Muscle layer of duodenum (tissue), 2 donors: ENCODE results near the gene DVL1.

Experiments
- H3K27ac ChIP-seq: one replicate; pipeline ENCODE4 v1.7.0; 2013; ENCODE audit warnings: mild to moderate bottlenecking, low read length
- H3K27me3 ChIP-seq: one replicate; pipeline ENCODE4 v1.7.0; 2013; ENCODE audit warnings: low read depth, mild to moderate bottlenecking, control low read depth, low read length
- H3K36me3 ChIP-seq, 2 donors: one replicate each; pipeline ENCODE4 v1.7.0; 2013; ENCODE audit warnings: low read length in 2 of 2, control low read depth in 1 of 2, mild to moderate bottlenecking in 1 of 2; ENCODE audit not compliant: insufficient read depth in 2 of 2, control insufficient read depth in 1 of 2
- H3K4me1 ChIP-seq, 2 donors: one replicate each; pipeline ENCODE4 v1.7.0; 2013; ENCODE audit warnings: low read length in 2 of 2, mild to moderate bottlenecking in 2 of 2, control low read depth in 1 of 2, moderate library complexity in 1 of 2; ENCODE audit not compliant: insufficient read depth in 2 of 2, control insufficient read depth in 1 of 2
- H3K4me3 ChIP-seq, 2 donors: one replicate each; pipeline ENCODE4 v1.7.0; 2013; ENCODE audit warnings: low read length in 2 of 2, low read depth in 1 of 2, mild to moderate bottlenecking in 1 of 2
- H3K9me3 ChIP-seq, 2 donors: one replicate each; pipeline ENCODE4 v1.7.0; 2013; ENCODE audit warnings: low read length in 2 of 2, control low read depth in 1 of 2, mild to moderate bottlenecking in 1 of 2; ENCODE audit not compliant: control insufficient read depth in 1 of 2
- donor health status: healthy.

The DVL1 gene

GRCh38 chr1:1313500-1314236, 35.5 kb downstream of the DVL1 start:
- no peaks in the 10 kb centered on the region for H3K9me3 ChIP-seq
- H3K27me3 ChIP-seq = no peaks in the 10 kb centered on the region
- no peak overlapping the region for H3K27ac ChIP-seq
- no peak overlapping the region for H3K4me3 ChIP-seq
- peaks cover 0 to 24% of the 10 kb centered on the region in 2 donors for H3K4me1 ChIP-seq
- peaks cover 17 to 46% of the 10 kb centered on the region in 2 donors for H3K36me3 ChIP-seq

- Histone ChIP-seq H3K9me3 (no peaks in the 10 kb centered on the region), H3K27ac (no peak overlapping the region), H3K27me3 (no peaks in the 10 kb centered on the region), H3K36me3 (peaks cover 17 to 46% of the 10 kb centered on the region in 2 donors), H3K4me1 (peaks cover 0 to 14% of the 10 kb centered on the region in 2 donors), H3K4me3 (no peak overlapping the region)
Observed at GRCh38 chr1:1312450-1313314, 36.5 kb downstream of the DVL1 start.

GRCh38 chr1:1311107-1312104, 37.8 kb downstream of the DVL1 start:
- H3K27me3 ChIP-seq = no peaks in the 10 kb centered on the region
- H3K4me3 ChIP-seq = no peak overlapping the region
- H3K4me1 ChIP-seq = peaks cover 3 to 18% of the 10 kb centered on the region in 2 donors
- peaks cover 17 to 43% of the 10 kb centered on the region in 2 donors for H3K36me3 ChIP-seq
- H3K9me3 ChIP-seq = no peaks in the 10 kb centered on the region
- H3K27ac ChIP-seq = no peak overlapping the region

- H3K4me1 ChIP-seq = peaks cover 9 to 26% of the 10 kb centered on the region in 2 donors
- H3K27me3 ChIP-seq = no peaks in the 10 kb centered on the region
- no peak overlapping the region for H3K4me3 ChIP-seq
- no peak overlapping the region for H3K27ac ChIP-seq
- H3K9me3 ChIP-seq = no peaks in the 10 kb centered on the region
- peaks cover 17 to 43% of the 10 kb centered on the region in 2 donors for H3K36me3 ChIP-seq
Observed at GRCh38 chr1:1310476-1311053, 38.7 kb downstream of the DVL1 start.

- H3K9me3 ChIP-seq = no peaks in the 10 kb centered on the region
- no peaks in the 10 kb centered on the region for H3K27me3 ChIP-seq
- no peak overlapping the region for H3K27ac ChIP-seq
- no peak overlapping the region for H3K4me3 ChIP-seq
- H3K36me3 ChIP-seq = peaks cover 17 to 40% of the 10 kb centered on the region in 2 donors
- H3K4me1 ChIP-seq = peaks cover 13 to 31% of the 10 kb centered on the region in 2 donors
Observed at GRCh38 chr1:1310109-1310385, 39.2 kb downstream of the DVL1 start.

- no peaks in the 10 kb centered on the region for H3K9me3 ChIP-seq
- H3K27me3 ChIP-seq = no peaks in the 10 kb centered on the region
- peaks cover 15 to 34% of the 10 kb centered on the region in 2 donors for H3K36me3 ChIP-seq
- H3K4me3 ChIP-seq = peak overlapping the region; percentile 46 to 83
- H3K27ac ChIP-seq = no peak overlapping the region
- peaks cover 16 to 37% of the 10 kb centered on the region in 2 donors for H3K4me1 ChIP-seq
Observed at GRCh38 chr1:1309251-1310108, 39.7 kb downstream of the DVL1 start.

- Histone ChIP-seq H3K36me3 (peaks cover 9 to 28% of the 10 kb centered on the region in 2 donors), H3K4me1 (peaks cover 16 to 44% of the 10 kb centered on the region in 2 donors), H3K9me3 (no peaks in the 10 kb centered on the region), H3K27ac (no peak overlapping the region), H3K4me3 (peak overlapping the region; percentile 46 to 83), H3K27me3 (no peaks in the 10 kb centered on the region)
Observed at GRCh38 chr1:1308756-1309250, 40.4 kb downstream of the DVL1 start.

- Histone ChIP-seq H3K4me3 (peak within 1 kb of the TSS; percentile 62 to 90), H3K9me3 (no peaks in the 10 kb centered on the region), H3K36me3 (peaks cover 9 to 21% of the 10 kb centered on the region in 2 donors), H3K27ac (no peak within 1 kb of the TSS), H3K27me3 (no peaks in the 10 kb centered on the region), H3K4me1 (peaks cover 16 to 49% of the 10 kb centered on the region in 2 donors)
Observed at GRCh38 chr1:1307923-1308755, 41.1 kb downstream of the DVL1 start, which contains the start of the genes ACAP3 and PUSL1. TSS of gene ACAP3 (minus strand) at chr1:1307930. CDS start at chr1:1307815, 115 bp downstream. TSS of gene PUSL1 (plus strand) at chr1:1308597. CDS start at chr1:1308644, 47 bp downstream.

- Histone ChIP-seq H3K4me1 (peaks cover 16 to 49% of the 10 kb centered on the region in 2 donors), H3K27me3 (no peaks in the 10 kb centered on the region), H3K36me3 (peaks cover 9 to 14% of the 10 kb centered on the region in 2 donors), H3K27ac (no peak overlapping the region), H3K4me3 (peak overlapping the region; percentile 62 to 90), H3K9me3 (no peaks in the 10 kb centered on the region)
Observed at GRCh38 chr1:1307261-1307922, 41.8 kb downstream of the DVL1 start.
